GM23248 (cell line): Measurements from ENCODE around the gene IPO9. TPM values are rescaled to one million over a fixed set of nuclear protein-coding genes. Genes with fewer than 3 reads are reported as not detected.

ENCODE experiments used
- DNase-seq: peaks from one replicate; pipeline ENCODE4 v3.0.0-alpha.2; 2015
- H2AFZ ChIP-seq: fragments of 200-600 bp; sonication (generic); 2 replicates; pipeline ENCODE4 v1.6.1; 2016; ENCODE audit warnings: antibody characterized with exemption
- H3F3A ChIP-seq: fragments of 200-600 bp; sonication (generic); 2 replicates; pipeline ENCODE4 v1.6.1; 2016; ENCODE audit warnings: mild to moderate bottlenecking, antibody characterized with exemption, mixed run types; ENCODE audit not compliant: insufficient read depth
- H3K27ac ChIP-seq: fragments of 200-600 bp; sonication (generic); 2 replicates; pipeline ENCODE4 v1.5.1; 2016; ENCODE audit warnings: mild to moderate bottlenecking
- H3K27me3 ChIP-seq: fragments of 200-600 bp; sonication (generic); replicated peaks from 2 replicates; pipeline ENCODE4 v1.6.1; 2016; ENCODE audit warnings: mild to moderate bottlenecking; ENCODE audit not compliant: insufficient read depth
- H3K36me3 ChIP-seq: fragments of 200-600 bp; sonication (generic); 2 replicates; pipeline ENCODE4 v1.6.1; 2016; ENCODE audit warnings: low read depth, mild to moderate bottlenecking
- H3K4me1 ChIP-seq: fragments of 200-600 bp; sonication (generic); 2 replicates; pipeline ENCODE4 v1.6.1; 2016; ENCODE audit warnings: mild to moderate bottlenecking; ENCODE audit not compliant: insufficient read depth
- H3K4me2 ChIP-seq: fragments of 200-600 bp; sonication (generic); one replicate; pipeline ENCODE4 v1.6.1; 2016; ENCODE audit warnings: mild to moderate bottlenecking; ENCODE audit not compliant: unreplicated experiment
- H3K4me3 ChIP-seq: fragments of 200-600 bp; sonication (generic); 2 replicates; pipeline ENCODE4 v1.5.1; 2016; ENCODE audit warnings: mild to moderate bottlenecking
- H3K79me2 ChIP-seq: fragments of 200-600 bp; sonication (generic); 2 replicates; pipeline ENCODE4 v1.6.1; 2016; ENCODE audit warnings: mild to moderate bottlenecking; ENCODE audit not compliant: insufficient read depth
- H3K9ac ChIP-seq: fragments of 200-600 bp; sonication (generic); 2 replicates; pipeline ENCODE4 v1.6.1; 2016; ENCODE audit warnings: mild to moderate bottlenecking
- H3K9me2 ChIP-seq: fragments of 200-600 bp; sonication (generic); 2 replicates; pipeline ENCODE4 v1.6.1; 2016; ENCODE audit warnings: mixed run types, mild to moderate bottlenecking, moderate library complexity; ENCODE audit not compliant: insufficient read depth
- H3K9me3 ChIP-seq: fragments of 200-600 bp; sonication (generic); one replicate; pipeline ENCODE4 v1.6.1; 2017; ENCODE audit warnings: low read depth
- H4K20me1 ChIP-seq: fragments of 200-600 bp; sonication (generic); 2 replicates; pipeline ENCODE4 v1.6.0; 2016; ENCODE audit not compliant: insufficient read depth
- EZH2 ChIP-seq: fragments of 200-600 bp; sonication (generic); IDR thresholded peaks from 2 replicates; pipeline ENCODE4 v1.6.1; 2018; ENCODE audit warnings: antibody characterized with exemption, mild to moderate bottlenecking; ENCODE audit not compliant: insufficient read depth, poor library complexity, severe bottlenecking
- EZH2phosphoT487 ChIP-seq: fragments of 200-600 bp; sonication (generic); IDR thresholded peaks from 2 replicates; pipeline ENCODE4 v1.6.1; 2018; ENCODE audit warnings: antibody characterized with exemption, moderate library complexity, mild to moderate bottlenecking, low read depth; ENCODE audit not compliant: insufficient read depth
- WGBS, 2 experiments: methylation state at CpG; one replicate each; pipeline ENCODE4 v1.1.6; 2015 to 2017; ENCODE audit warnings: low lambda C conversion rate in 2 of 2, low coverage in 1 of 2; ENCODE audit errors: missing lambda C conversion rate in 2 of 2; 5-methylcytosine and 5-hydroxymethylcytosine counted together
- in situ Hi-C: fragments of 300-500 bp; cut with MboI; formaldehyde crosslinking; loops from 2 replicates; pipeline ENCODE4 v1.15.0; 2020
- polyA plus RNA-seq: library from polyadenylated mRNA; unstranded; fragments of >200 nt; fragmentation: Nextera tagmentation; extraction: Ambion mirVana; gene quantifications from 2 replicates; pipeline ENCODE4 v1.2.1, GENCODE V29; 2016
- total RNA-seq: library from RNA; depleted of rRNA; stranded (reverse); fragments of >200 nt; shearing (Covaris generic); gene quantifications from 2 replicates; pipeline ENCODE4 v1.2.3, GENCODE V29; 2014

IPO9 gene
- total and polyA plus RNA-seq, 2 experiments from 2014 or later, result 18.3 to 52.4 TPM

DNA sequence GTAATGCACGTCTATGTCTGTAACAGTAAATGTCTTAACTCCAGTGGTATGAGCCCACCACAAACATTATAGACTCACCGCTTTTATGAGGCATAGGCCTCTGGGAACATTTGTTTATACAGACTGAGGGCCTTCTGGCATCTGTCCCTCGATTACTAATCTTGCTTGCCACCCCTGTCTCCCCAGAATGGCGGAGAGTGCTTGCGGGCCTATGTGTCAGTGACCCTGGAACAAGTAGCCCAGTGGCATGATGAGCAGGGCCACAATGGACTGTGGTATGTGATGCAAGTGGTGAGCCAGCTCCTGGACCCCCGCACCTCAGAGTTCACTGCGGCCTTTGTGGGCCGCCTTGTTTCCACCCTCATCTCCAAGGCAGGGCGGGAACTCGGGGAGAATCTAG is 41.4 kb downstream of the IPO9 start:
- Histone ChIP-seq H3K9me3 (no peaks in the 10 kb centered on the region), H4K20me1 (no peaks in the 10 kb centered on the region), H3K9me2 (no peaks in the 10 kb centered on the region), H3K27me3 (no peaks in the 10 kb centered on the region), H3K4me1 (no peaks in the 10 kb centered on the region), H3K27ac (no peak overlapping the region), H3K4me2 (no peak overlapping the region), H3K36me3 (peaks cover 73% of the 10 kb centered on the region), H3K4me3 (no peak overlapping the region), H3K9ac (no peak overlapping the region), H3F3A (no peaks in the 10 kb centered on the region), H2AFZ (no peak overlapping the region), H3K79me2 (no peaks in the 10 kb centered on the region)
- no peak for TF ChIP-seq EZH2phosphoT487
- TF ChIP-seq EZH2, result no peak
- 90 to 93% methylated on average over 10 of the region's 10 CpGs for WGBS, 2 experiments
- DNase-seq, result peak; percentile 47
- in situ Hi-C loops, result no loop called here

- no peak overlapping the region for H3K4me2 ChIP-seq
- no peaks in the 10 kb centered on the region for H3K4me1 ChIP-seq
- no peak for DNase-seq
- H3K27ac ChIP-seq, result no peak overlapping the region
- no peaks in the 10 kb centered on the region for H3F3A ChIP-seq
- H2AFZ ChIP-seq, result no peak overlapping the region
- TF ChIP-seq EZH2, result no peak
- TF ChIP-seq EZH2phosphoT487, result no peak
- no peaks in the 10 kb centered on the region for H4K20me1 ChIP-seq
- in situ Hi-C loops, result loop anchor here (25.0 kb wide), 1 partner anchor 238 kb away; the partner anchor contains the start of gene GPR37L1
- H3K9ac ChIP-seq, result no peak overlapping the region
- H3K9me3 ChIP-seq, result no peaks in the 10 kb centered on the region
- H3K27me3 ChIP-seq, result no peaks in the 10 kb centered on the region
- no peaks in the 10 kb centered on the region for H3K9me2 ChIP-seq
- peaks cover 34% of the 10 kb centered on the region for H3K36me3 ChIP-seq
- H3K79me2 ChIP-seq, result no peaks in the 10 kb centered on the region
- WGBS, 2 experiments, result 92 to 94% methylated on average over 1 of the region's 1 CpG
- no peak overlapping the region for H3K4me3 ChIP-seq
Observed at GRCh38 chr1:201874672-201875071, 45.7 kb downstream of the IPO9 start.

- H3K9ac ChIP-seq, result no peak overlapping the region
- H3K4me1 ChIP-seq, result no peaks in the 10 kb centered on the region
- H3K9me2 ChIP-seq, result no peaks in the 10 kb centered on the region
- no peaks in the 10 kb centered on the region for H4K20me1 ChIP-seq
- peaks cover 23% of the 10 kb centered on the region for H3K36me3 ChIP-seq
- H3F3A ChIP-seq, result peaks cover 1% of the 10 kb centered on the region; the same call in 1 of the 2 replicates
- no peak overlapping the region for H3K27ac ChIP-seq
- no peaks in the 10 kb centered on the region for H3K9me3 ChIP-seq
- TF ChIP-seq EZH2 (no peak), EZH2phosphoT487 (no peak)
- peak; percentile 57 for DNase-seq
- H3K27me3 ChIP-seq, result no peaks in the 10 kb centered on the region
- WGBS, 2 experiments, result 63 to 68% methylated on average over 8 of the region's 8 CpGs
- no peaks in the 10 kb centered on the region for H3K79me2 ChIP-seq
- H2AFZ ChIP-seq, result no peak overlapping the region
- H3K4me3 ChIP-seq, result no peak overlapping the region
- in situ Hi-C loops, result loop anchor here (25.0 kb wide), 1 partner anchor 236 kb away; the partner anchor contains the start of gene GPR37L1
- no peak overlapping the region for H3K4me2 ChIP-seq
Observed at GRCh38 chr1:201876148-201876818, 47.3 kb downstream of the IPO9 start.

- H2AFZ ChIP-seq, result no peak overlapping the region
- no peaks in the 10 kb centered on the region for H3K27me3 ChIP-seq
- H3K9me2 ChIP-seq, result no peaks in the 10 kb centered on the region
- DNase-seq, result peak; percentile 67
- no peak overlapping the region for H3K27ac ChIP-seq
- no peak overlapping the region for H3K4me2 ChIP-seq
- no peaks in the 10 kb centered on the region for H4K20me1 ChIP-seq
- H3K4me1 ChIP-seq, result peaks cover 5% of the 10 kb centered on the region
- peaks cover 7% of the 10 kb centered on the region; the same call in 1 of the 2 replicates for H3K36me3 ChIP-seq
- no peak overlapping the region for H3K9ac ChIP-seq
- H3F3A ChIP-seq, result peaks cover 16% of the 10 kb centered on the region
- in situ Hi-C loops, result loop anchor here (25.0 kb wide), 1 partner anchor 234 kb away; the partner anchor contains the start of gene GPR37L1
- no peak for TF ChIP-seq EZH2
- no peak for TF ChIP-seq EZH2phosphoT487
- no peaks in the 10 kb centered on the region for H3K9me3 ChIP-seq
- H3K4me3 ChIP-seq, result no peak overlapping the region
- no peaks in the 10 kb centered on the region for H3K79me2 ChIP-seq
- WGBS, 2 experiments, result 43 to 50% methylated on average over 6 of the region's 6 CpGs
Observed at GRCh38 chr1:201877877-201878401, 49.0 kb downstream of the IPO9 start.
